ENCODE measurements around the gene CD40. TPM values are rescaled to one million over a fixed set of nuclear protein-coding genes. Genes with fewer than 3 reads are reported as not detected.

CD40 gene
- total RNA-seq, 6 experiments from 2014 or later, result 8.8 to 11.7 (median 9.4) TPM

GRCh38 chr20:46139266-46139889 lies 21.3 kb downstream of the CD40 start:
- no peak for ATAC-seq
- TF ChIP-seq, protein P1, sequence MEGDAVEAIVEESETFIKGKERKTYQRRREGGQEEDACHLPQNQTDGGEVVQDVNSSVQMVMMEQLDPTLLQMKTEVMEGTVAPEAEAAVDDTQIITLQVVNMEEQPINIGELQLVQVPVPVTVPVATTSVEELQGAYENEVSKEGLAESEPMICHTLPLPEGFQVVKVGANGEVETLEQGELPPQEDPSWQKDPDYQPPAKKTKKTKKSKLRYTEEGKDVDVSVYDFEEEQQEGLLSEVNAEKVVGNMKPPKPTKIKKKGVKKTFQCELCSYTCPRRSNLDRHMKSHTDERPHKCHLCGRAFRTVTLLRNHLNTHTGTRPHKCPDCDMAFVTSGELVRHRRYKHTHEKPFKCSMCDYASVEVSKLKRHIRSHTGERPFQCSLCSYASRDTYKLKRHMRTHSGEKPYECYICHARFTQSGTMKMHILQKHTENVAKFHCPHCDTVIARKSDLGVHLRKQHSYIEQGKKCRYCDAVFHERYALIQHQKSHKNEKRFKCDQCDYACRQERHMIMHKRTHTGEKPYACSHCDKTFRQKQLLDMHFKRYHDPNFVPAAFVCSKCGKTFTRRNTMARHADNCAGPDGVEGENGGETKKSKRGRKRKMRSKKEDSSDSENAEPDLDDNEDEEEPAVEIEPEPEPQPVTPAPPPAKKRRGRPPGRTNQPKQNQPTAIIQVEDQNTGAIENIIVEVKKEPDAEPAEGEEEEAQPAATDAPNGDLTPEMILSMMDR (IDR thresholded peaks at IDR 0.05), result no peak
- no peak for TF ChIP-seq POLR2A (IDR thresholded peaks at IDR 0.05)
- WGBS (ENCODE audit: insufficient coverage, low coverage, low lambda C conversion rate, missing lambda C conversion rate), result 48% methylated on average over 4 of the region's 8 CpGs
- Histone ChIP-seq H3K9me3 (no peaks in the 10 kb centered on the region), H3K27ac (no peak overlapping the region), H3K36me3 (no peaks in the 10 kb centered on the region), H3K27me3 (no peaks in the 10 kb centered on the region), H3K4me3 (no peak overlapping the region), H3K4me1 (no peaks in the 10 kb centered on the region)
- intact Hi-C loops (cut with DNase I), result loop anchor here in 1 of 2 donors (10.0 kb wide), 1 partner anchor 215 kb away; no protein-coding TSS in a partner anchor
- DNase-seq, result no peak

GRCh38 chr20:46139908-46140482 lies 21.9 kb downstream of the CD40 start:
- DNase-seq (no peak), ATAC-seq (no peak)
- Histone ChIP-seq H3K4me3 (no peak overlapping the region), H3K4me1 (no peaks in the 10 kb centered on the region), H3K27me3 (no peaks in the 10 kb centered on the region), H3K27ac (no peak overlapping the region), H3K9me3 (no peaks in the 10 kb centered on the region), H3K36me3 (no peaks in the 10 kb centered on the region)
- no peak for TF ChIP-seq POLR2A (IDR thresholded peaks at IDR 0.05)
- TF ChIP-seq, protein P1 (IDR thresholded peaks at IDR 0.05), result no peak
- intact Hi-C loops (cut with DNase I), result loop anchor here in 1 of 2 donors (10.0 kb wide), 1 partner anchor 215 kb away; no protein-coding TSS in a partner anchor
- 49% methylated on average over 3 of the region's 5 CpGs for WGBS (ENCODE audit: insufficient coverage, low coverage, low lambda C conversion rate, missing lambda C conversion rate)

DNA sequence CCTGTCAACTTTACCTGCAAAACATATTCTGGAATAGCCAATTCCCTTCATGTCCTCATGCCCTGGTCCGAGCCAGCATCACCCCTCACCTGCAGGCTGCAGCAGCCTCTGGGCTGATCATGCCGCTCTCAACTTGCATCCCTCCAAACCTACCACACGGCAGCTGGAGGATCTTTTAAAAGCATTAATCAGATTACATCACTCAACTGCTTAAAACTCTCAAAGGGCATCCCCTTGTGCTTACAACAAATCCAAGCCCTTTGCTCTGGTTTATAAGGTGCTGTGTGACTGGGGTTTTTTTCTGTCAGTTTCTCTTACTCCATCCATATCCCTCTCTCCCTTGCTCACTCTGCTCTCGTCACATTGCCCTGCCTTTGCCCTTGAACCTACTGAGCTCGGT lies 24.0 kb downstream of the CD40 start:
- H3K36me3 ChIP-seq, result no peaks in the 10 kb centered on the region
- H3K4me1 ChIP-seq, result no peaks in the 10 kb centered on the region
- TF ChIP-seq, protein P1 (IDR thresholded peaks at IDR 0.05), result no peak
- TF ChIP-seq POLR2A (IDR thresholded peaks at IDR 0.05), result no peak
- H3K4me3 ChIP-seq, result no peak overlapping the region
- DNase-seq, result no peak
- intact Hi-C loops (cut with DNase I), result no loop called here
- no peak overlapping the region for H3K27ac ChIP-seq
- ATAC-seq, result no peak
- H3K27me3 ChIP-seq, result no peaks in the 10 kb centered on the region
- 21% methylated on average over 5 of the region's 5 CpGs for WGBS (ENCODE audit: insufficient coverage, low coverage, low lambda C conversion rate, missing lambda C conversion rate)
- no peaks in the 10 kb centered on the region for H3K9me3 ChIP-seq

GRCh38 chr20:46144432-46145025 lies 26.4 kb downstream of the CD40 start:
- ATAC-seq, result no peak

More at GRCh38 chr20:46144432-46145025, 26.4 kb downstream of the CD40 start:
- no peak overlapping the region for H3K27ac ChIP-seq
- no peak overlapping the region for H3K4me3 ChIP-seq
- H3K36me3 ChIP-seq, result no peaks in the 10 kb centered on the region
- WGBS (ENCODE audit: insufficient coverage, low coverage, low lambda C conversion rate, missing lambda C conversion rate), result 73% methylated on average over 7 of the region's 8 CpGs
- no peaks in the 10 kb centered on the region for H3K4me1 ChIP-seq
- H3K27me3 ChIP-seq, result no peaks in the 10 kb centered on the region
- intact Hi-C loops (cut with DNase I), result no loop called here
- DNase-seq, result no peak
- TF ChIP-seq POLR2A (IDR thresholded peaks at IDR 0.05), result no peak
- TF ChIP-seq, protein P1 (IDR thresholded peaks at IDR 0.05), result no peak
- no peaks in the 10 kb centered on the region for H3K9me3 ChIP-seq
